ENCODE data around the gene CCDC110.

CCDC110 gene

DNA sequence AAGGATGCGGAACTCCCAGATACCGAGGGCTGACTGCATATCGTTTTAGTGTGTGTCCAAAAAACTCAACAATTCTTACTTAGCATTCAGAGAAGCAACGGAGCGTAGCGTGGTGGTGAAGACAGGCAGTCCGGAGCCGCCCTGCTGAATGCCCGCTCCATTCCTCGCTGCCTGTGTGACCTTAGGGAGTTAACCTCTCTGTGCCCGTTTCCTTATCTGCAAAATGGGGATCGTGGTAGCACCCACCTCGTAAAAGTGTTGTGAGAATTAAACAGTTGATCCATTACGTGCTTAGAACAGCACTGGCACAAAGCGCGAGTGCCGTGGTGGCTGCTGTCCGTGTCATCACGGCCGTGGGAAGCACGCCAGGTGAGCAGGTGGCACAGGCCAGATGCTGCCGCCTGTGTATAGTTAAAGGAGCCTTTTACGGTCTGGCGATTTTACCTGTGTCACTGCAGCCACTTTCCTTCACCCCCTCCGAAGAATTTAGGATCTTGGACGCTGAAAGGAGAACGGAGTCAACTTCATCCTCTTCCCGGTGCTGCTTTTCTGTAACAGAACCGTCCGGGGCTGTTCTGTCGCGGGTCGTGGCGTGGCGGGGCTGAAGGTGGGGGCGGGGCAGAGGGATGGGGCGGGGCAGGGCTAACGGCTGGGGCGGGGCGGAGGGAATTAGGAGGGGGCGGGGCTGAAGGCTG lies 885 bp downstream of the CCDC110 start:
- peaks cover 28% of the 10 kb centered on the region for H3K27me3 ChIP-seq (ENCODE audit: control insufficient read depth, insufficient read depth, low read length)
- H3K4me1 ChIP-seq (ENCODE audit: control insufficient read depth, low read depth, low read length): peaks cover 6% of the 10 kb centered on the region
- H3K4me3 ChIP-seq (ENCODE audit: low read length): peak overlapping the region; percentile 84
- no peak overlapping the region for H3K27ac ChIP-seq (ENCODE audit: low read length)
- no peaks in the 10 kb centered on the region for H3K9me3 ChIP-seq (ENCODE audit: control insufficient read depth, low read depth, low read length)
- H3K9ac ChIP-seq (ENCODE audit: low read length): peak overlapping the region; percentile 22
- H3K36me3 ChIP-seq (ENCODE audit: control insufficient read depth, low read depth, low read length): no peaks in the 10 kb centered on the region

DNA sequence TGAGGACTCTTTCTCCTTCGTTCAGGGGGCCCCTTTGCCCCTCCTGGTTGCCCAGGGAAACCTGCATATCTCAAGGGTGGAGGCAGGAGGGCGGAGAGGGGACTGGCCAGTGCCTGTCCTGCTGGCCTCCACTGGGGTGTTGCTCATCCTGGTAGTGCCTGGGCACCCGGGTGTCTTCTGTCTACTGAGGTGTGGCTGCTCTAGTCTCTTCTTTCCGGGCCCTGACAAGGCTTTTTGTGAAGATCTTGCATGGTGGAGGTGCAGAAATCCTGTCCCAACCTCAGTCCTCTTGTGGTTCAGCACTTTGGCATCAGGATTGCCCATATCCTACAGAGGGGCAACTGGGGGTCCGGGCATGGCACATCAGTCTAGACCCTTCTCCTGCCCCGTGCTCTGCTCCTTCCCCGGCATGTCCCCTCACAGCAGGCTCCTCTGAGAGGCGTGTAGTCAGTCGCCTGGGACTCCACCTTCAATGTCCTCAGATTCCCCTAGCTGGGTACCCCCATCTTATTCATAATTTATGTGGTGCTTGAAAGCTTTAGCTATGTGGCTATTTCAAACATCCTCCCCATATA lies 1.9 kb downstream of the CCDC110 start:
- no peak overlapping the region for H3K9ac ChIP-seq (ENCODE audit: low read length)
- no peaks in the 10 kb centered on the region for H3K36me3 ChIP-seq (ENCODE audit: control insufficient read depth, low read depth, low read length)
- H3K4me1 ChIP-seq (ENCODE audit: control insufficient read depth, low read depth, low read length): peaks cover 11% of the 10 kb centered on the region
- H3K27ac ChIP-seq (ENCODE audit: low read length): no peak overlapping the region
- H3K9me3 ChIP-seq (ENCODE audit: control insufficient read depth, low read depth, low read length): no peaks in the 10 kb centered on the region
- peaks cover 28% of the 10 kb centered on the region for H3K27me3 ChIP-seq (ENCODE audit: control insufficient read depth, insufficient read depth, low read length)
- no peak overlapping the region for H3K4me3 ChIP-seq (ENCODE audit: low read length)

- H3K4me1 ChIP-seq (ENCODE audit: control insufficient read depth, low read depth, low read length): peaks cover 17% of the 10 kb centered on the region
- H3K9me3 ChIP-seq (ENCODE audit: control insufficient read depth, low read depth, low read length): no peaks in the 10 kb centered on the region
- H3K27me3 ChIP-seq (ENCODE audit: control insufficient read depth, insufficient read depth, low read length): peaks cover 28% of the 10 kb centered on the region
- no peaks in the 10 kb centered on the region for H3K36me3 ChIP-seq (ENCODE audit: control insufficient read depth, low read depth, low read length)
- no peak overlapping the region for H3K9ac ChIP-seq (ENCODE audit: low read length)
- H3K4me3 ChIP-seq (ENCODE audit: low read length): no peak overlapping the region
- H3K27ac ChIP-seq (ENCODE audit: low read length): no peak overlapping the region
Observed at GRCh38 chr4:185468999-185469398, 2.5 kb downstream of the CCDC110 start.

GRCh38 chr4:185467991-185468390 lies 3.5 kb downstream of the CCDC110 start:
- no peak overlapping the region for H3K4me3 ChIP-seq (ENCODE audit: low read length)
- H3K27me3 ChIP-seq (ENCODE audit: control insufficient read depth, insufficient read depth, low read length): peaks cover 28% of the 10 kb centered on the region
- H3K36me3 ChIP-seq (ENCODE audit: control insufficient read depth, low read depth, low read length): no peaks in the 10 kb centered on the region
- no peak overlapping the region for H3K27ac ChIP-seq (ENCODE audit: low read length)
- H3K9ac ChIP-seq (ENCODE audit: low read length): no peak overlapping the region
- H3K4me1 ChIP-seq (ENCODE audit: control insufficient read depth, low read depth, low read length): peaks cover 22% of the 10 kb centered on the region
- H3K9me3 ChIP-seq (ENCODE audit: control insufficient read depth, low read depth, low read length): no peaks in the 10 kb centered on the region

GRCh38 chr4:185467101-185467500 lies 4.4 kb downstream of the CCDC110 start:
- no peaks in the 10 kb centered on the region for H3K9me3 ChIP-seq (ENCODE audit: control insufficient read depth, low read depth, low read length)
- H3K9ac ChIP-seq (ENCODE audit: low read length): no peak overlapping the region
- peaks cover 22% of the 10 kb centered on the region for H3K27me3 ChIP-seq (ENCODE audit: control insufficient read depth, insufficient read depth, low read length)
- H3K27ac ChIP-seq (ENCODE audit: low read length): no peak overlapping the region
- H3K36me3 ChIP-seq (ENCODE audit: control insufficient read depth, low read depth, low read length): no peaks in the 10 kb centered on the region
- H3K4me1 ChIP-seq (ENCODE audit: control insufficient read depth, low read depth, low read length): peaks cover 22% of the 10 kb centered on the region
- no peak overlapping the region for H3K4me3 ChIP-seq (ENCODE audit: low read length)

- H3K4me3 ChIP-seq (ENCODE audit: low read length): no peak overlapping the region
- H3K9ac ChIP-seq (ENCODE audit: low read length): no peak overlapping the region
- no peaks in the 10 kb centered on the region for H3K36me3 ChIP-seq (ENCODE audit: control insufficient read depth, low read depth, low read length)
- peaks cover 17% of the 10 kb centered on the region for H3K27me3 ChIP-seq (ENCODE audit: control insufficient read depth, insufficient read depth, low read length)
- no peaks in the 10 kb centered on the region for H3K9me3 ChIP-seq (ENCODE audit: control insufficient read depth, low read depth, low read length)
- peaks cover 19% of the 10 kb centered on the region for H3K4me1 ChIP-seq (ENCODE audit: control insufficient read depth, low read depth, low read length)
- no peak overlapping the region for H3K27ac ChIP-seq (ENCODE audit: low read length)
Observed at GRCh38 chr4:185465707-185466106, 5.8 kb downstream of the CCDC110 start.

DNA sequence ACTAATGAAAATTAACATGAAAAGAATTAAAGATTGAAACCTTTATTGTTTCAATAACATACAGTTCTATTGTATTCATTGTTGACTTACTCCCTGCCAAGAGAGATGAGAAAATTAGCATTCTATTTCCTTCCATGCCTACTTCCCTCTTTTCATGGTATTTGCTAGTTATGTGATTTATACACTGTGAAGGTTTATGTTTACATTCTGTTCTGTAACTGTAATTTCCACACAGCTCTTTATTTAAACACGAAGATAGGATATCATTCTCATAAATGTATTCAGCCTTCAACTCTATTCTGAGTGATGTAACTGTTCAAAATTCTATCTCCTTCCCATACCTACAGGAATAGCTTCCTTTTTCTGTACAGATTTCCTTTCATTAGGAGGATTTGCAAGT lies 6.6 kb downstream of the CCDC110 start:
- no peak overlapping the region for H3K27ac ChIP-seq (ENCODE audit: low read length)
- H3K4me1 ChIP-seq (ENCODE audit: control insufficient read depth, low read depth, low read length): peaks cover 19% of the 10 kb centered on the region
- no peaks in the 10 kb centered on the region for H3K9me3 ChIP-seq (ENCODE audit: control insufficient read depth, low read depth, low read length)
- peaks cover 9% of the 10 kb centered on the region for H3K27me3 ChIP-seq (ENCODE audit: control insufficient read depth, insufficient read depth, low read length)
- no peak overlapping the region for H3K9ac ChIP-seq (ENCODE audit: low read length)
- H3K36me3 ChIP-seq (ENCODE audit: control insufficient read depth, low read depth, low read length): no peaks in the 10 kb centered on the region
- H3K4me3 ChIP-seq (ENCODE audit: low read length): no peak overlapping the region

- Histone ChIP-seq H3K36me3 (ENCODE audit: control insufficient read depth, low read depth, low read length) (no peaks in the 10 kb centered on the region), H3K27ac (ENCODE audit: low read length) (no peak overlapping the region), H3K27me3 (ENCODE audit: control insufficient read depth, insufficient read depth, low read length) (peaks cover 2% of the 10 kb centered on the region), H3K4me1 (ENCODE audit: control insufficient read depth, low read depth, low read length) (peaks cover 17% of the 10 kb centered on the region), H3K4me3 (ENCODE audit: low read length) (no peak overlapping the region), H3K9ac (ENCODE audit: low read length) (no peak overlapping the region), H3K9me3 (ENCODE audit: control insufficient read depth, low read depth, low read length) (no peaks in the 10 kb centered on the region)
Observed at GRCh38 chr4:185464183-185464582, 7.3 kb downstream of the CCDC110 start.

DNA sequence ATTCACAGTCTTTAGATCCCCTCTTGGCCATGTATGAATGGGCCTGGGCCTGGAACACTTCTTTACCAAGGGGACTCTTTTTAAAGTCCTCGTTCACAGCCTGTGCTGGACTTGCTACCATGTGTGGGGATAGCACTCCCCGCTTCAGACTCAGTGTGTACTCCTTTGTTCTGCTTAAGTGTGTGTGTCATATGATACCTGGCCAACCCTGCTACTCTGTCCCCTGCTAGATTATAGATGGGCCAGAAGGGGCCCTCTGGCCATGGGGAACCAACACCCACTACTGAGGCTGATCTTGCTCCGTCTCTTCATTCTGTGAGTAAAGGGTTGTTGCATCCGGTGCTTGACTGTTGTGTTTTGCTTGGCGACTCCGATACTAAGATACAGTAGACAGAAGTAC lies 8.0 kb downstream of the CCDC110 start:
- no peaks in the 10 kb centered on the region for H3K9me3 ChIP-seq (ENCODE audit: control insufficient read depth, low read depth, low read length)
- no peak overlapping the region for H3K9ac ChIP-seq (ENCODE audit: low read length)
- H3K36me3 ChIP-seq (ENCODE audit: control insufficient read depth, low read depth, low read length): no peaks in the 10 kb centered on the region

DNA sequence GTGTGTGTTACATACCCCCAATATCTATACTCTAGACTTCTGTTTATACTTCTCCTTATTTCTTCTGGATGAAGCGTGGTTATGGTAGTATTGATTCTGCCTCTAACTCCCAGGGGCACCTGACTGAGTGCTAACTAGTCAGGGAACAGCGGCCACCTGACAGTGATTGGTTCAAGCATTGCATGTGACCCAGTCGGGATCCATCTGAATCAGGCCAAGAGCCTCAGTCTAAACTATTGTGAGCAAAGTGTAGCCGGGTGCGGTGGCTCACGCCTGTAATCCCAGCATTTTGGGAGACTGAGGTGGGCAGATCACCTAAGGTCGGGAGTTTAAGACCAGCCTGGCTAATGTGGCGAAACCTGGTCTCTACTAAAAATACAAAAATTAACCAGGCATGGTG lies 10.0 kb downstream of the CCDC110 start:
- no peaks in the 10 kb centered on the region for H3K9me3 ChIP-seq (ENCODE audit: control insufficient read depth, low read depth, low read length)
- no peaks in the 10 kb centered on the region for H3K27me3 ChIP-seq (ENCODE audit: control insufficient read depth, insufficient read depth, low read length)
- no peak overlapping the region for H3K27ac ChIP-seq (ENCODE audit: low read length)
- peaks cover 23% of the 10 kb centered on the region for H3K4me1 ChIP-seq (ENCODE audit: control insufficient read depth, low read depth, low read length)
- H3K36me3 ChIP-seq (ENCODE audit: control insufficient read depth, low read depth, low read length): no peaks in the 10 kb centered on the region
- no peak overlapping the region for H3K4me3 ChIP-seq (ENCODE audit: low read length)
- no peak overlapping the region for H3K9ac ChIP-seq (ENCODE audit: low read length)

More for the DNA sequence above, 8.0 kb downstream of the CCDC110 start:
- peaks cover 16% of the 10 kb centered on the region for H3K4me1 ChIP-seq (ENCODE audit: control insufficient read depth, low read depth, low read length)
- no peaks in the 10 kb centered on the region for H3K27me3 ChIP-seq (ENCODE audit: control insufficient read depth, insufficient read depth, low read length)
- H3K4me3 ChIP-seq (ENCODE audit: low read length): no peak overlapping the region
- no peak overlapping the region for H3K27ac ChIP-seq (ENCODE audit: low read length)

- no peaks in the 10 kb centered on the region for H3K9me3 ChIP-seq (ENCODE audit: control insufficient read depth, low read depth, low read length)
- H3K9ac ChIP-seq (ENCODE audit: low read length): no peak overlapping the region
- no peaks in the 10 kb centered on the region for H3K36me3 ChIP-seq (ENCODE audit: control insufficient read depth, low read depth, low read length)
Observed at GRCh38 chr4:185457136-185457535, 14.4 kb downstream of the CCDC110 start.

GRCh38 chr4:185456131-185456530 lies 15.4 kb downstream of the CCDC110 start:
- Histone ChIP-seq H3K4me3 (ENCODE audit: low read length) (no peak overlapping the region), H3K9ac (ENCODE audit: low read length) (no peak overlapping the region), H3K4me1 (ENCODE audit: control insufficient read depth, low read depth, low read length) (peaks cover 7% of the 10 kb centered on the region), H3K27me3 (ENCODE audit: control insufficient read depth, insufficient read depth, low read length) (no peaks in the 10 kb centered on the region), H3K36me3 (ENCODE audit: control insufficient read depth, low read depth, low read length) (no peaks in the 10 kb centered on the region), H3K9me3 (ENCODE audit: control insufficient read depth, low read depth, low read length) (no peaks in the 10 kb centered on the region), H3K27ac (ENCODE audit: low read length) (no peak overlapping the region)

More at GRCh38 chr4:185457136-185457535, 14.4 kb downstream of the CCDC110 start:
- no peak overlapping the region for H3K27ac ChIP-seq (ENCODE audit: low read length)
- H3K4me3 ChIP-seq (ENCODE audit: low read length): no peak overlapping the region
- H3K27me3 ChIP-seq (ENCODE audit: control insufficient read depth, insufficient read depth, low read length): no peaks in the 10 kb centered on the region
- H3K4me1 ChIP-seq (ENCODE audit: control insufficient read depth, low read depth, low read length): peaks cover 7% of the 10 kb centered on the region

All from iPS-18a (cell line).